Measurements from ENCODE around the gene GDPGP1. TPM values are rescaled to one million over a fixed set of nuclear protein-coding genes. Genes with fewer than 3 reads are reported as not detected.

The GDPGP1 gene
- total and polyA plus RNA-seq, 9 of the 15 experiments (the other 6 are each of a cell fraction or from before 2014, with no cell fraction given), result 0.78 to 6.1 (median 2.8) TPM

- peaks cover 72% of the 10 kb centered on the region for H3K36me3 ChIP-seq (ENCODE audit: control insufficient read depth, insufficient read depth, low read length)
- TF ChIP-seq RBFOX2 (IDR thresholded peaks at IDR 0.05; ENCODE audit: low read depth, low read length) (peak; percentile 17; the same call in 1 of the 2 replicates), POLR2G (IDR thresholded peaks at IDR 0.05; ENCODE audit: low read depth, low read length) (peak; percentile 62), ETV6 (IDR thresholded peaks at IDR 0.05; ENCODE audit: borderline replicate concordance in 1 of 2, low read depth in 2 of 2, low read length in 1 of 2) (no peak), ETV6 (CRISPR knock-in tag; IDR thresholded peaks at IDR 0.05; ENCODE audit: borderline replicate concordance) (no peak), MYNN (IDR thresholded peaks at IDR 0.05) (0 out of 2 replicates have a peak, but pooled peaks have one; percentile 0), MYNN (CRISPR knock-in tag; IDR thresholded peaks at IDR 0.05) (no peak), POLR2B (IDR thresholded peaks at IDR 0.05; ENCODE audit: low read depth, partially characterized antibody) (peak; percentile 9)
- POLR2A ChIA-PET, result interaction anchor here (0.8 to 1.8 kb wide), 4 partner anchors 8 to 44 kb away, joined by 3 to 6 read pairs (median 4); no protein-coding TSS in a partner anchor
- DNase-seq (ENCODE audit: extremely low read depth in 1 of 4, low spot score in 3 of 4) (no peak), FAIRE-seq (no peak), ATAC-seq (no peak)
- H3K9ac ChIP-seq (ENCODE audit: insufficient read depth in 1 of 2, low read depth in 2 of 2, low read length in 2 of 2), result peak overlapping the region in 1 of 2 experiments; percentile 76; a peak in 1 of 4 replicates
- H3K27me3 ChIP-seq (ENCODE audit: control insufficient read depth in 2 of 2, insufficient read depth in 2 of 2, low read length in 2 of 2), result no peaks in the 10 kb centered on the region
- H3K9me3 ChIP-seq (replicated peaks; ENCODE audit: control insufficient read depth, insufficient read depth, low read depth, low read length), result no peaks in the 10 kb centered on the region
- CTCF ChIA-PET (ENCODE audit: low intra/inter-chr PET ratio), result interaction anchor here (0.7 kb wide), 1 partner anchor 87 kb away, joined by 3 read pairs; no protein-coding TSS in a partner anchor
- WGBS (ENCODE audit: insufficient coverage, low coverage, missing lambda C conversion rate), result 58% methylated on average over 12 of the region's 12 CpGs
- H4K20me1 ChIP-seq (replicated peaks; ENCODE audit: control insufficient read depth, insufficient read depth, low read length), result 0 out of 2 replicates have a peak, but pooled peaks cover 4% of the 10 kb centered on the region
- intact Hi-C loops (cut with micrococcal nuclease) (loop anchor here (5.0 kb wide), 1 partner anchor 57 kb away; no protein-coding TSS in a partner anchor), in situ Hi-C loops (cut with MboI) (loop anchor here (10.0 kb wide), 1 partner anchor 445 kb away; no protein-coding TSS in a partner anchor)
- BruUV-seq (replicated peaks), result no TSS peak
- H2AFZ ChIP-seq (ENCODE audit: low read depth, low read length), result no peak overlapping the region
- no peak overlapping the region for H3K4me3 ChIP-seq
- H3K4me1 ChIP-seq (replicated peaks in 1 of 2; ENCODE audit: control insufficient read depth in 2 of 2, insufficient read depth in 2 of 2, low read length in 2 of 2), result peaks cover 7 to 45% of the 10 kb centered on the region in 2 experiments; a peak in 3 of 5 replicates
- H3K4me2 ChIP-seq (ENCODE audit: insufficient read depth, low read length), result no peak overlapping the region
- peak overlapping the region; percentile 29; the same call in 1 of the 3 replicates for H3K27ac ChIP-seq (ENCODE audit: extremely low read depth, low read depth, low read length)
- peaks cover 32% of the 10 kb centered on the region for H3K79me2 ChIP-seq (ENCODE audit: control insufficient read depth, insufficient read depth, low read length)
- no peaks in the 10 kb centered on the region for H3K9me1 ChIP-seq (ENCODE audit: control insufficient read depth, insufficient read depth, low read length)
These were observed 3.9 kb upstream of the GDPGP1 start for GRCh38 chr15:90230071-90230494.

Data from K562 (cell line).